ENCODE data around the gene PPP1R12B.
"Not testable (repeated sequence)": the region's sequence is repeated elsewhere in the genome, so short reads cannot be mapped to it uniquely, and the experiment has no call there.

- not testable (repeated sequence) for TF ChIP-seq CTCF (IDR thresholded peaks at IDR 0.05; ENCODE audit: borderline replicate concordance, extremely low read depth, low read length, poor library complexity, severe bottlenecking); EZH2 (IDR thresholded peaks at IDR 0.05; ENCODE audit: borderline replicate concordance, low read depth, low read length, severe bottlenecking)
These were observed 183.5 kb downstream of the PPP1R12B start for GRCh38 chr1:202531812-202532616.
